ENCODE measurements around the gene FGFRL1.

The FGFRL1 gene

GRCh38 chr4:1015179-1015578 is 3.8 kb downstream of the FGFRL1 start:
- H3K36me3 ChIP-seq (ENCODE audit: control insufficient read depth, insufficient read depth, low read length, severe bottlenecking), result peaks cover 5% of the 10 kb centered on the region
- H3K27me3 ChIP-seq (replicated peaks; ENCODE audit: control insufficient read depth, insufficient read depth, low read length), result no peaks in the 10 kb centered on the region
- peaks cover 8% of the 10 kb centered on the region for H3K4me1 ChIP-seq (ENCODE audit: control insufficient read depth, insufficient read depth, low read length)
- H3K4me3 ChIP-seq (ENCODE audit: low read length), result no peak overlapping the region
- no peak overlapping the region for H3K9ac ChIP-seq (ENCODE audit: low read length)
- H3K9me3 ChIP-seq (ENCODE audit: control insufficient read depth, low read length), result no peaks in the 10 kb centered on the region
- no peak for DNase-seq (ENCODE audit: low read depth)

- Histone ChIP-seq H3K36me3 (ENCODE audit: control insufficient read depth, insufficient read depth, low read length, severe bottlenecking) (peaks cover 5% of the 10 kb centered on the region), H3K4me1 (ENCODE audit: control insufficient read depth, insufficient read depth, low read length) (peaks cover 4% of the 10 kb centered on the region), H3K27me3 (replicated peaks; ENCODE audit: control insufficient read depth, insufficient read depth, low read length) (no peaks in the 10 kb centered on the region), H3K9me3 (ENCODE audit: control insufficient read depth, low read length) (no peaks in the 10 kb centered on the region), H3K9ac (ENCODE audit: low read length) (no peak overlapping the region), H3K4me3 (ENCODE audit: low read length) (no peak overlapping the region)
- no peak for DNase-seq (ENCODE audit: low read depth)
These were observed 4.3 kb downstream of the FGFRL1 start for GRCh38 chr4:1015746-1016145.

DNA sequence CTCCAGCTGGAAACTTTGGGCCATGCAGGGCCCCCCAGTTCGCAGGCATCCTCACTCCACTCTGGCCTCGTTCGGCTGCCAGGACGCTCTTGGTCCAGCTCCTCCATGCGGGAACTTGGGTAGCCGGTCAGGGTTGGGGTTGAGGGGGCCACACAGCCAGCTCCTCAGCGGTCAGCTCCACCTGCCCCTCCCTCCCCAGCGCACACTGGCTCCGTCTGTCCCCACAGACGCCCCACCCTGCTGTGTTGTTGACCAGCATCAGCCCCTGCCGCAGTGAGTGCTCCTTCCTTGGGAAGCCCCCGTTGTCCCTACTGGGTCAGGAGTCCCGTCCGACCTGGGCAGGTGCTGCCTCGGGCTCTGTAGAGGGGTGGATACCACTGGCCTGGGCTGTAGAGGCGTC is 5.8 kb downstream of the FGFRL1 start:
- H3K4me1 ChIP-seq (ENCODE audit: control insufficient read depth, insufficient read depth, low read length), result peaks cover 2% of the 10 kb centered on the region
- H3K4me3 ChIP-seq (ENCODE audit: low read length), result no peak overlapping the region
- no peak overlapping the region for H3K9ac ChIP-seq (ENCODE audit: low read length)

GRCh38 chr4:1017706-1018105 is 6.3 kb downstream of the FGFRL1 start:
- Histone ChIP-seq H3K9ac (ENCODE audit: low read length) (no peak overlapping the region), H3K36me3 (ENCODE audit: control insufficient read depth, insufficient read depth, low read length, severe bottlenecking) (peaks cover 5% of the 10 kb centered on the region), H3K4me1 (ENCODE audit: control insufficient read depth, insufficient read depth, low read length) (peaks cover under 1% of the 10 kb centered on the region), H3K4me3 (ENCODE audit: low read length) (no peak overlapping the region), H3K9me3 (ENCODE audit: control insufficient read depth, low read length) (no peaks in the 10 kb centered on the region), H3K27me3 (replicated peaks; ENCODE audit: control insufficient read depth, insufficient read depth, low read length) (no peaks in the 10 kb centered on the region)
- DNase-seq (ENCODE audit: low read depth), result no peak

More for the DNA sequence above, 5.8 kb downstream of the FGFRL1 start:
- no peaks in the 10 kb centered on the region for H3K27me3 ChIP-seq (replicated peaks; ENCODE audit: control insufficient read depth, insufficient read depth, low read length)
- no peak for DNase-seq (ENCODE audit: low read depth)
- no peaks in the 10 kb centered on the region for H3K9me3 ChIP-seq (ENCODE audit: control insufficient read depth, low read length)
- peaks cover 5% of the 10 kb centered on the region for H3K36me3 ChIP-seq (ENCODE audit: control insufficient read depth, insufficient read depth, low read length, severe bottlenecking)

- Histone ChIP-seq H3K27me3 (replicated peaks; ENCODE audit: control insufficient read depth, insufficient read depth, low read length) (no peaks in the 10 kb centered on the region), H3K9ac (ENCODE audit: low read length) (no peak overlapping the region), H3K36me3 (ENCODE audit: control insufficient read depth, insufficient read depth, low read length, severe bottlenecking) (peaks cover 4% of the 10 kb centered on the region), H3K9me3 (ENCODE audit: control insufficient read depth, low read length) (no peaks in the 10 kb centered on the region), H3K4me3 (ENCODE audit: low read length) (no peak overlapping the region), H3K4me1 (ENCODE audit: control insufficient read depth, insufficient read depth, low read length) (no peaks in the 10 kb centered on the region)
- no peak for DNase-seq (ENCODE audit: low read depth)
These were observed 7.0 kb downstream of the FGFRL1 start for GRCh38 chr4:1018147-1019020.

DNA sequence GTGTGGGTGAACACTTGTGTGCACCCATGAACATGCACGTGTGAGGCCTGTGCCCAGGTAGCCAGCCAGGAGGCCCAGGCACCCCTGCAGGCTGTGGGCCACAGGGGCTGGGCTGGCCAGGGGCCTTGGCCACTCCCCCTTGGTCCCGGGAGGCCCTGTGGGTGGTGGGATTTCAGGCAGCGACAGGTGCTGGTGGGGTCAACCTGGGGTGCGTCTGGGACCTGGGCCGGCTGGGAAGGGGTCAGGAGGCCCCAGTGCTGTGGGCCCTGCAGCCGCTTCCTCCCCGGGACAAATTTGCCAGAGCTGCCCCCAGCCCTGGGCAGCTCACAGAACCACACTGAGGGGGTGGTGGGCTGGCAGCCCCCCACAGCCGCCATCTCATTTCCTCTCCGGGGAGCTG is 7.9 kb downstream of the FGFRL1 start:
- no peak overlapping the region for H3K9ac ChIP-seq (ENCODE audit: low read length)
- no peaks in the 10 kb centered on the region for H3K9me3 ChIP-seq (ENCODE audit: control insufficient read depth, low read length)
- H3K36me3 ChIP-seq (ENCODE audit: control insufficient read depth, insufficient read depth, low read length, severe bottlenecking), result peaks cover 2% of the 10 kb centered on the region
- DNase-seq (ENCODE audit: low read depth), result no peak
- H3K4me3 ChIP-seq (ENCODE audit: low read length), result no peak overlapping the region
- no peaks in the 10 kb centered on the region for H3K27me3 ChIP-seq (replicated peaks; ENCODE audit: control insufficient read depth, insufficient read depth, low read length)
- H3K4me1 ChIP-seq (ENCODE audit: control insufficient read depth, insufficient read depth, low read length), result no peaks in the 10 kb centered on the region

GRCh38 chr4:1019729-1020470 is 8.5 kb downstream of the FGFRL1 start:
- Histone ChIP-seq H3K9ac (ENCODE audit: low read length) (no peak overlapping the region), H3K4me3 (ENCODE audit: low read length) (no peak overlapping the region), H3K27me3 (replicated peaks; ENCODE audit: control insufficient read depth, insufficient read depth, low read length) (no peaks in the 10 kb centered on the region), H3K4me1 (ENCODE audit: control insufficient read depth, insufficient read depth, low read length) (no peaks in the 10 kb centered on the region), H3K9me3 (ENCODE audit: control insufficient read depth, low read length) (no peaks in the 10 kb centered on the region), H3K36me3 (ENCODE audit: control insufficient read depth, insufficient read depth, low read length, severe bottlenecking) (peaks cover 8% of the 10 kb centered on the region)
- no peak for DNase-seq (ENCODE audit: low read depth)

DNA sequence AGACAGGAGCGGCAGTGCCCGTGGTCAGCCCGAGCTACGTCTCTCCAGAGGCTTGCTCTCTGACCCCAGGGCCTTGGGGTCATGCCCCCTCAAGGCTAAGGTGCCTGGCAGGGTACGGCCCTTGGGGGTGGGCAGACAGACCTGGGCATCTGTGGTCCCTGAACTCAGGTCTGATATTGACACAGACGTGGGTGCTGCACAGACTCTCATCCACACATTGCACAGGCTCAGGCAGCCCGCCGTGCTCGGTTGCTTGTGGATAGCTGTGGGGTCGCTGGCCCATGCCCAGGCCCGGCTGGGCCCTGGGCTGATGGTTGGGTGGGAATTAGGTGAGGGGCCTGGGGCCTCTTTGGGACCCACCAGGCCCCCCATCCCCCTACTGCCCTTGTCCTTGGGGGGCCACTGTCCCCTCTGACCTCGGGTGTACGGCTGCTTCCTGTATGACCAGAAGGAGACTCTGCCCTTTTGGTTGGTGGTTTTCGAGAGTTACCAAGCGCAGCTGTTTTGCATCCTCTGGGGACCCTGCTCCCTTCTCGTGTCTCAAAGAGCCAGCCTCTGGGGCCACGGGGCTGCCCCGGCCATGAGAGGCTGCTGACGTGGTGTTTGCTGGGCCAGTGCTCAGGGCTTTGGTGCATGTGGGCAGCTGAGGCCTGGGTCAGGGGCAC is 10.1 kb downstream of the FGFRL1 start:
- Histone ChIP-seq H3K27me3 (replicated peaks; ENCODE audit: control insufficient read depth, insufficient read depth, low read length) (no peaks in the 10 kb centered on the region), H3K4me1 (ENCODE audit: control insufficient read depth, insufficient read depth, low read length) (no peaks in the 10 kb centered on the region), H3K4me3 (ENCODE audit: low read length) (no peak overlapping the region), H3K36me3 (ENCODE audit: control insufficient read depth, insufficient read depth, low read length, severe bottlenecking) (peaks cover 21% of the 10 kb centered on the region), H3K9ac (ENCODE audit: low read length) (no peak overlapping the region), H3K9me3 (ENCODE audit: control insufficient read depth, low read length) (no peaks in the 10 kb centered on the region)
- DNase-seq (ENCODE audit: low read depth), result no peak

- Histone ChIP-seq H3K4me3 (ENCODE audit: low read length) (no peak overlapping the region), H3K27me3 (replicated peaks; ENCODE audit: control insufficient read depth, insufficient read depth, low read length) (no peaks in the 10 kb centered on the region), H3K9me3 (ENCODE audit: control insufficient read depth, low read length) (no peaks in the 10 kb centered on the region), H3K36me3 (ENCODE audit: control insufficient read depth, insufficient read depth, low read length, severe bottlenecking) (peaks cover 21% of the 10 kb centered on the region), H3K4me1 (ENCODE audit: control insufficient read depth, insufficient read depth, low read length) (no peaks in the 10 kb centered on the region), H3K9ac (ENCODE audit: low read length) (no peak overlapping the region)
- DNase-seq (ENCODE audit: low read depth), result no peak
These were observed 10.8 kb downstream of the FGFRL1 start for GRCh38 chr4:1022051-1022738.

DNA sequence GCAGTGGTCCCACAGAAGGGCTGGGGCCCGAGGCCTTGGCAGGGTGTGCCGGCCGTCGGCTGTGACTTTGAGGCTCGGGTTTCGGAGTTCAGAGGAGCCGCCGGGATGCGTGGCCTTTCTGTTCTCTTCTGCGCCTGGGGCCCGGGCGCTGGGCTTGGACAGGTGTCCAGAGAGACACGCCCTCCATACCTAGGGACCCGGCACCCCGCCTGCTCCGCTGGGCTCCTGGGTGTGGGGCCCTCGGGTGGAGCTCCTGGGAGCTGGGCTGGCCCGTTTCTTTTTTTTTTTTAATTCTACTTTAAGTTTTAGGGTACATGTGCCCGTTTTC is 11.3 kb downstream of the FGFRL1 start:
- Histone ChIP-seq H3K4me1 (ENCODE audit: control insufficient read depth, insufficient read depth, low read length) (peaks cover 3% of the 10 kb centered on the region), H3K9me3 (ENCODE audit: control insufficient read depth, low read length) (no peaks in the 10 kb centered on the region), H3K4me3 (ENCODE audit: low read length) (no peak overlapping the region), H3K36me3 (ENCODE audit: control insufficient read depth, insufficient read depth, low read length, severe bottlenecking) (peaks cover 21% of the 10 kb centered on the region), H3K9ac (ENCODE audit: low read length) (no peak overlapping the region), H3K27me3 (replicated peaks; ENCODE audit: control insufficient read depth, insufficient read depth, low read length) (no peaks in the 10 kb centered on the region)
- DNase-seq (ENCODE audit: low read depth), result no peak

Measured in adipocyte (in vitro differentiated cells).